Naive B cell (primary cell): ENCODE data around the gene TRAF3IP1. TPM values are rescaled to one million over a fixed set of nuclear protein-coding genes. Genes with fewer than 3 reads are reported as not detected.
"Not testable (repeated sequence)": the region's sequence is repeated elsewhere in the genome, so short reads cannot be mapped to it uniquely, and the experiment has no call there.

Experiments used
- ATAC-seq, 2 donors: fragments of 150-1000 bp; cut with Tn5 transposase; 2 replicates each; pipeline ENCODE4 v1.10.0; 2021; ENCODE audit warnings: low read depth in 2 of 2, mild to moderate bottlenecking in 2 of 2, moderate library complexity in 2 of 2
- DNase-seq: peaks from one replicate; pipeline ENCODE4 v3.0.0; 2022
- H3K27ac Mint-ChIP-seq, 6 donors: one replicate each; pipeline ENCODE4 v1.8.0; 2020 to 2022; ENCODE audit warnings: mild to moderate bottlenecking in 6 of 6, mixed read lengths in 6 of 6, moderate library complexity in 5 of 6, inconsistent platforms in 2 of 6
- H3K27me3 Mint-ChIP-seq, 3 donors: one replicate each; pipeline ENCODE4 v1.8.0; 2021 to 2022; ENCODE audit warnings: mixed read lengths in 3 of 3, mild to moderate bottlenecking in 1 of 3
- H3K36me3 Mint-ChIP-seq, 2 donors: one replicate each; pipeline ENCODE4 v1.8.0; 2020 to 2022; ENCODE audit warnings: mixed read lengths in 2 of 2, inconsistent platforms in 1 of 2, mild to moderate bottlenecking in 1 of 2
- H3K4me1 Mint-ChIP-seq, 3 donors: one replicate each; pipeline ENCODE4 v1.8.0; 2020 to 2022; ENCODE audit warnings: mixed read lengths in 3 of 3, inconsistent platforms in 1 of 3, mild to moderate bottlenecking in 1 of 3, moderate library complexity in 1 of 3
- H3K4me3 Mint-ChIP-seq, 8 donors: one replicate each; pipeline ENCODE4 v1.8.0; 2020 to 2022; ENCODE audit warnings: mild to moderate bottlenecking in 8 of 8, mixed read lengths in 8 of 8, moderate library complexity in 8 of 8, inconsistent platforms in 2 of 8
- H3K9me3 Mint-ChIP-seq, 7 donors: one replicate each; pipeline ENCODE4 v1.8.0; 2020 to 2022; ENCODE audit warnings: mixed read lengths in 7 of 7, mild to moderate bottlenecking in 5 of 7, inconsistent platforms in 2 of 7, moderate library complexity in 1 of 7
- polyA plus RNA-seq, 6 donors: library from polyadenylated mRNA; unstranded; fragments of 300-500 nt; fragmentation: Illumina TruSeq; gene quantifications; one replicate each; pipeline ENCODE4 v1.2.3, GENCODE V29; 2021; ENCODE audit warnings: low read depth in 6 of 6

Gene TRAF3IP1
- polyA plus RNA-seq, 6 donors from 2014 or later, result 2.8 to 5.4 (median 3.5) TPM

GRCh38 chr2:238372277-238372676 is 52.0 kb downstream of the TRAF3IP1 start:
- H3K9me3 Mint-ChIP-seq, H3K36me3 Mint-ChIP-seq, H3K27me3 Mint-ChIP-seq, H3K4me1 Mint-ChIP-seq, ATAC-seq, H3K4me3 Mint-ChIP-seq, H3K27ac Mint-ChIP-seq, DNase-seq: not testable (repeated sequence)

DNA sequence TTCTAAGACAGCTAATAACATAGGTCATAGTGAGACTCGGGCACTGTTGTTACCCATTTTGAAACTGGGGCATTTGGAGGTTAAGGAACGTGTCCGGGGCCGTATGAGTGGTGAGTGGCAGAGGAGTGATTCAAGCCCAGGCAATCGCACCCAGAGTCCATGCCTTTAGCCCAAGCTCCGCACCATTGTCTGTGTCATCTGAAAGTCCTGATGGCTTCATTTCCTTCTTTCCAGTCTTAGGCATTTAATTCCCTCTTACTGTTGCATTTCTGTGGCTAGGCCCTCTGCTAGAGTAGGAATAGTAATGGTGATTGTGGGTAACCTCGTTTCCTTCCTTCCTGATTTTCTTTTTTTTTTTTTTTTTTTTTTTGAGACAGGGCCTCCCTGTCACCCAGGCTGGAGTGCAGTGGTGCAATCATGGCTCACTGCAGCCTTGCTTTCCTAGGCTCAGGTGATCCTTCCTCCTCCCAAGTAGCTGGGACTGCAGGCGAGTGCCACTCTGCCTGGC is 56.6 kb downstream of the TRAF3IP1 start:
- Mint-ChIP-seq H3K27me3 (no peaks in the 10 kb centered on the region), H3K36me3 (peaks cover 0 to 4% of the 10 kb centered on the region in 2 donors), H3K4me1 (peaks cover 3 to 17% (median 13%) of the 10 kb centered on the region in 3 donors), H3K27ac (peak overlapping the region in 3 of 6 donors; percentile 57 to 86 (median 81)), H3K4me3 (no peak overlapping the region), H3K9me3 (peaks cover 0 to 8% (median 2%) of the 10 kb centered on the region in 7 donors)
- no peak for DNase-seq
- no peak for ATAC-seq

- H3K36me3 Mint-ChIP-seq, result peaks cover 6 to 10% of the 10 kb centered on the region in 2 donors
- H3K27ac Mint-ChIP-seq, result no peak overlapping the region
- peaks cover 0 to 5% (median 0%) of the 10 kb centered on the region in 7 donors for H3K9me3 Mint-ChIP-seq
- DNase-seq (no peak), ATAC-seq (no peak)
- H3K27me3 Mint-ChIP-seq, result no peaks in the 10 kb centered on the region
- no peak overlapping the region for H3K4me3 Mint-ChIP-seq
- H3K4me1 Mint-ChIP-seq, result peaks cover 3 to 17% (median 13%) of the 10 kb centered on the region in 3 donors
Observed at GRCh38 chr2:238378230-238379095, 58.1 kb downstream of the TRAF3IP1 start.

- H3K27ac Mint-ChIP-seq, result peak overlapping the region in 4 of 6 donors; percentile 11 to 78 (median 75)
Observed at GRCh38 chr2:238379096-238379810, 58.9 kb downstream of the TRAF3IP1 start.

GRCh38 chr2:238380336-238380735 is 60.0 kb downstream of the TRAF3IP1 start:
- ATAC-seq (no peak), DNase-seq (no peak)
- no peaks in the 10 kb centered on the region for H3K9me3 Mint-ChIP-seq
- peak overlapping the region in 2 of 6 donors; percentile 1 to 7 for H3K27ac Mint-ChIP-seq
- H3K36me3 Mint-ChIP-seq, result peaks cover 6 to 17% of the 10 kb centered on the region in 2 donors
- peaks cover 3 to 17% (median 13%) of the 10 kb centered on the region in 3 donors for H3K4me1 Mint-ChIP-seq
- H3K27me3 Mint-ChIP-seq, result no peaks in the 10 kb centered on the region
- no peak overlapping the region for H3K4me3 Mint-ChIP-seq

More at GRCh38 chr2:238379096-238379810, 58.9 kb downstream of the TRAF3IP1 start:
- Mint-ChIP-seq H3K36me3 (peaks cover 6 to 17% of the 10 kb centered on the region in 2 donors), H3K9me3 (no peaks in the 10 kb centered on the region), H3K4me3 (no peak overlapping the region), H3K4me1 (peaks cover 3 to 17% (median 13%) of the 10 kb centered on the region in 3 donors), H3K27me3 (no peaks in the 10 kb centered on the region)
- DNase-seq (no peak), ATAC-seq (no peak)

- peaks cover 6 to 17% of the 10 kb centered on the region in 2 donors for H3K36me3 Mint-ChIP-seq
- peak overlapping the region in 1 of 6 donors; percentile 1 for H3K27ac Mint-ChIP-seq
- H3K4me1 Mint-ChIP-seq, result peaks cover 3 to 17% (median 13%) of the 10 kb centered on the region in 3 donors
- no peaks in the 10 kb centered on the region for H3K27me3 Mint-ChIP-seq
- no peak overlapping the region for H3K4me3 Mint-ChIP-seq
- ATAC-seq, result no peak
- no peak for DNase-seq
- no peaks in the 10 kb centered on the region for H3K9me3 Mint-ChIP-seq
Observed at GRCh38 chr2:238380785-238381184, 60.5 kb downstream of the TRAF3IP1 start.

- H3K4me3 Mint-ChIP-seq, result no peak overlapping the region
- peaks cover 6 to 17% of the 10 kb centered on the region in 2 donors for H3K36me3 Mint-ChIP-seq
Observed at GRCh38 chr2:238381341-238382115, 61.2 kb downstream of the TRAF3IP1 start.

GRCh38 chr2:238382381-238382781 is 62.1 kb downstream of the TRAF3IP1 start:
- H3K4me1 Mint-ChIP-seq, result peaks cover 3 to 9% (median 5%) of the 10 kb centered on the region in 3 donors
- no peaks in the 10 kb centered on the region for H3K9me3 Mint-ChIP-seq
- ATAC-seq (no peak), DNase-seq (no peak)
- H3K27me3 Mint-ChIP-seq, result no peaks in the 10 kb centered on the region
- no peak overlapping the region for H3K4me3 Mint-ChIP-seq
- no peak overlapping the region for H3K27ac Mint-ChIP-seq
- peaks cover 6 to 17% of the 10 kb centered on the region in 2 donors for H3K36me3 Mint-ChIP-seq

More at GRCh38 chr2:238381341-238382115, 61.2 kb downstream of the TRAF3IP1 start:
- Mint-ChIP-seq H3K27ac (peak overlapping the region in 1 of 6 donors; percentile 33), H3K27me3 (no peaks in the 10 kb centered on the region), H3K4me1 (peaks cover 3 to 17% (median 13%) of the 10 kb centered on the region in 3 donors), H3K9me3 (no peaks in the 10 kb centered on the region)
- ATAC-seq (no peak), DNase-seq (no peak)

DNA sequence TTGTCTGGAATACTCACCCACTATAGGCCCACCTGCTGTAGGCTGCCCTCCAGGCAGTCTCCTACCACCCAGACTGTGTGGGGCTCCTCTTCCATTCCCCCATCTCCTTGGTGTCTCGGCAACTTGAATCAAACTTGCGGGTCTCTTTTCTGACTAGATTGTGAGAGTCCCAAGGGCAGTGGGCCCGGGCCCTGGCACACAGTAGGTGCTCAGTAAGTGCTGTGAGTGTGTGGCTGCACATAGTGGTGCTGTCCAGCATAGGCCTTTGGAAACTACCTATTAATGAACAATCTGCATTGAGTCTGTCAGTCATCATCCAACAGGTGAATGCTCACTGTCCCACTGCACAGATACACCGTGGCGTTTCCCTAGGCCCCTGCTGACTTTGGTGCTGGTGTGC is 62.8 kb downstream of the TRAF3IP1 start:
- H3K4me3 Mint-ChIP-seq, result no peak overlapping the region
- ATAC-seq (no peak), DNase-seq (no peak)
- H3K4me1 Mint-ChIP-seq, result peaks cover 3 to 8% (median 5%) of the 10 kb centered on the region in 3 donors
- H3K36me3 Mint-ChIP-seq, result peaks cover 6 to 17% of the 10 kb centered on the region in 2 donors
- H3K27ac Mint-ChIP-seq, result no peak overlapping the region
- H3K27me3 Mint-ChIP-seq, result no peaks in the 10 kb centered on the region
- no peaks in the 10 kb centered on the region for H3K9me3 Mint-ChIP-seq

DNA sequence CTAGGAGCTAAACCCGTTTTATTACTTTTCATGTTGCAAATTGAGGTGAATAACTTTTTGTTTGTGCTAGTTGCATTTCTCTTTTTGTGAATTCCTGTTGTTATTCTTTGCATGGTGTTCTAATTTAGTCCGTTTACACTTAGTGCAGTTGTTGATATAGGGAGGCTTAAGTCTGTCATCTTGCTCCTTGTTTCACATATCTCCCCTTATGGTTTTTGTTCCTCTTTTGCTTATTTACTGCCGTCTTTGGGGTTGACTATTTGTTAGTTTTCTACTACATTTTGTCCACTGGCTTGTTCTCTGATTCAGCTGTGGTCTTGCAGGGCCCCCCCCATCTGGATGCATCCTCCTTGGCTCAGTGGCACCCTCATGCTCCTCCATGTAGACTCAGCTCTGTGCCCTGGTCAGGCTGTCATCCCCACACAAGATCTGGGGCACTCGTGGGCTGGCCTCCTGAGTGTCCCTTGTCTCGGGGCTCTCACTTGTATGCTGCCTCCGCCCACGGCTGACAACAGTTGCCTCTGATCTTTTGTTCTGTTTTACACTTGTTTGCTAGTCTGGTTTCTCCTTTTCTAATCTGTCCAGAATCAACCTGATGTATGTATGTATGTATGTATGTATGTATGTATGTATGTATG is 63.5 kb downstream of the TRAF3IP1 start:
- no peak for DNase-seq
- Mint-ChIP-seq H3K9me3 (no peaks in the 10 kb centered on the region), H3K4me1 (peaks cover 3 to 8% (median 5%) of the 10 kb centered on the region in 3 donors), H3K27ac (peak overlapping the region in 1 of 6 donors; percentile 14), H3K36me3 (peaks cover 6 to 17% of the 10 kb centered on the region in 2 donors), H3K27me3 (no peaks in the 10 kb centered on the region), H3K4me3 (no peak overlapping the region)
- ATAC-seq, result no peak

DNA sequence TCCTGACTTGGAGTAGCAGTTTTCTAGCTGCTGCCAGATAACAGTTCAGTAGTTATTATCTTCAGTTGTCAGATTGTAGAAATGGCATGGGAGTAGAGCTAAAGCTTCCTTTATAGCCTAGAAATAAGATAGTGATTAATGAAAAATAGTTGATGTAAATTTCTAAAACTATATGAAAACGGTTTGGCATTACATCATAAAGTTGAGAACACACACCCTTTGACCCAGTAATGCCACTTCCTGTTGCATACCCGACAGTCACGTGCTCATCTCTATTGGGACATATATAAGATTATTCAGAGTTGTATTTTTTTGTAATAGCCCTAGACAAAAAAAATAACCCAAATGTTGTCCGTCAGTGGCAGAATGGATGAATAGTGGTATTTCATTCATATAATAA is 67.0 kb downstream of the TRAF3IP1 start:
- DNase-seq (no peak), ATAC-seq (no peak)
- Mint-ChIP-seq H3K4me3 (no peak overlapping the region), H3K36me3 (peaks cover 6 to 17% of the 10 kb centered on the region in 2 donors), H3K9me3 (no peaks in the 10 kb centered on the region), H3K27ac (no peak overlapping the region), H3K27me3 (no peaks in the 10 kb centered on the region), H3K4me1 (no peaks in the 10 kb centered on the region)

- DNase-seq (no peak), ATAC-seq (no peak)
- no peaks in the 10 kb centered on the region for H3K4me1 Mint-ChIP-seq
- no peak overlapping the region for H3K4me3 Mint-ChIP-seq
- no peak overlapping the region for H3K27ac Mint-ChIP-seq
- H3K27me3 Mint-ChIP-seq, result no peaks in the 10 kb centered on the region
- peaks cover 0 to 5% of the 10 kb centered on the region in 2 donors for H3K36me3 Mint-ChIP-seq
- no peaks in the 10 kb centered on the region for H3K9me3 Mint-ChIP-seq
Observed at GRCh38 chr2:238388794-238389193, 68.5 kb downstream of the TRAF3IP1 start.
